Transverse colon (tissue), 4 donors: ENCODE measurements around the gene PKMYT1. TPM values are rescaled to one million over a fixed set of nuclear protein-coding genes. Genes with fewer than 3 reads are reported as not detected.

ENCODE experiments used
- DNase-seq: peaks from one replicate; pipeline ENCODE4 v3.0.0-alpha.2; 2019
- H3K27ac ChIP-seq, 4 donors: fragments of 200-600 bp; sonication (generic); 2 replicates each; pipeline ENCODE4 v1.5.1; 2016 to 2018; ENCODE audit warnings: inconsistent platforms in 4 of 4
- H3K27me3 ChIP-seq: fragments of 200-600 bp; sonication (generic); 2 replicates; pipeline ENCODE4 v1.5.1; 2017; ENCODE audit warnings: inconsistent platforms
- H3K36me3 ChIP-seq, 4 donors: fragments of 200-600 bp; sonication (generic); 2 replicates each; pipeline ENCODE4 v1.5.1; 2017 to 2019; ENCODE audit warnings: inconsistent platforms in 4 of 4
- H3K4me1 ChIP-seq, 4 donors: fragments of 200-600 bp; sonication (generic); 2 replicates each; pipeline ENCODE4 v1.5.1; 2017 to 2020; ENCODE audit warnings: inconsistent platforms in 4 of 4
- H3K4me3 ChIP-seq, 4 donors: fragments of 200-600 bp; sonication (generic); 1 replicate in 1 of 4; 2 replicates in 3 of 4; pipeline versions ENCODE4 v1.5.1 to v1.6.1; 2017 to 2019; ENCODE audit warnings: inconsistent platforms in 4 of 4
- H3K9me3 ChIP-seq, 2 donors: fragments of 200-600 bp; sonication (generic); 2 replicates each; pipeline ENCODE4 v1.5.1; 2017 to 2019; ENCODE audit warnings: inconsistent platforms in 2 of 2
- EP300 ChIP-seq: sonication (generic); formaldehyde crosslinking; IDR thresholded peaks from one replicate; pipeline ENCODE4 v1.6.1; 2017; ENCODE audit warnings: antibody characterized with exemption, low read depth
- POLR2A ChIP-seq: fragments of 450-650 bp; IDR thresholded peaks from one replicate; pipeline ENCODE4 v1.6.1; 2016; ENCODE audit warnings: antibody characterized with exemption, mild to moderate bottlenecking, moderate library complexity
- POLR2AphosphoS5 ChIP-seq, 3 donors: sonication (generic); formaldehyde crosslinking; IDR thresholded peaks; one replicate each; pipeline ENCODE4 v1.6.1; 2016; ENCODE audit warnings: antibody characterized with exemption in 3 of 3
- WGBS, 2 donors: methylation state at CpG; one replicate each; pipeline ENCODE4 v1.1.5; 2018; ENCODE audit warnings: low coverage in 1 of 2; 5-methylcytosine and 5-hydroxymethylcytosine counted together
- in situ Hi-C, 4 donors: fragments of 200-750 bp; cut with MboI; loops; one replicate each; pipeline versions ENCODE4 v1.15.0 to v1.15.1; 2017; ENCODE audit warnings: low sequenced_read_pairs in 3 of 4, low pct_ligation_motif_present in 1 of 4, low pct_unique_long_range_greater_than_20kb in 1 of 4
- intact Hi-C: fragments of 100-400 bp; cut with DNase I; formaldehyde crosslinking; loops from one replicate; pipeline ENCODE4 v1.15.1; 2023; ENCODE audit warnings: low total_unique reads
- total RNA-seq, 4 donors: library from RNA; depleted of rRNA; stranded (reverse); fragments of >200 nt; gene quantifications; one replicate each; pipeline ENCODE4 v1.1.0, GENCODE V29; 2016
- TF ChIP-seq, protein P1 (sequence below), 5 experiments: fragments of 200-600 bp in 3 of 5; fragments of 450-650 bp in 2 of 5; sonication (generic) in 3 of 5; IDR thresholded peaks; 1 replicate in 2 of 5; 2 replicates in 3 of 5; pipeline ENCODE4 v1.5.1; 2016 to 2017; ENCODE audit warnings: antibody characterized with exemption in 5 of 5, inconsistent platforms in 3 of 5, mild to moderate bottlenecking in 2 of 5, moderate library complexity in 1 of 5

PKMYT1 gene
- total RNA-seq, 4 donors from 2014 or later = 0.55 to 3.6 (median 3.0) TPM; not detected in 1

DNA sequence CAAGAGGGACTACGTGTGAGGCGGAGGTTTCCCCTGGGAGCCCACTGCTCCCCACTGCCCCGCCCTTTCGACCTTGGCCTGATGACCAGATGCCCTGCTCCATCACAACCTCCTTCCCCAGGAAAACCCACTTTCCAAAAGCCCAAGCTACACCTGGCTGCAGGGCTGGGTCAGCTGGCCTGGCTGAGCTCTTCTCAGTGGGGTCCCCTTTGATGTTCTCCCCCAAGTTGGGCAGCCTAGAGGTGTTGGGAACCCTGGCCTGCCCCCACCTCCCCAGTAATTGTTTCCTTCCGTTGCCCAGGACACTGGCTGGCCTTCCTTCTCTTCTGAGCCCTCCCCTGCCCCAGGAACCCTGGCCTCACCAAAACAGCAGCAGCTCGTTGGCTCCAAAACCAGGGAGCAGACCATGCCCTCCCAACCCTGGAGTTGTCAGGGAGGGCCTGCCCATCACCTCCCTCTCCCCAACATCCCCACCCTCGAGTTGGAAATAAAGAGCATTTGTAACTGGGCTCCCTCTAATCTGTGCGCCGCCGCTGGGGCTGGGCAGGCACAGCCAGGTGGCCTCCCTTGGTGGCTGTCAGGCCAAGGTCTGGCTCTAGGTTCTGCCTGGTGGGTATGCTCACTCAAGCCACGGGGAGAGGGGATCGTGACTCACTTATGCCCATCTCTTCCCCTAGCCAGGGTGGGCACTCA is 33.9 kb upstream of the PKMYT1 start:
- in situ Hi-C loops = no loop called here

DNA sequence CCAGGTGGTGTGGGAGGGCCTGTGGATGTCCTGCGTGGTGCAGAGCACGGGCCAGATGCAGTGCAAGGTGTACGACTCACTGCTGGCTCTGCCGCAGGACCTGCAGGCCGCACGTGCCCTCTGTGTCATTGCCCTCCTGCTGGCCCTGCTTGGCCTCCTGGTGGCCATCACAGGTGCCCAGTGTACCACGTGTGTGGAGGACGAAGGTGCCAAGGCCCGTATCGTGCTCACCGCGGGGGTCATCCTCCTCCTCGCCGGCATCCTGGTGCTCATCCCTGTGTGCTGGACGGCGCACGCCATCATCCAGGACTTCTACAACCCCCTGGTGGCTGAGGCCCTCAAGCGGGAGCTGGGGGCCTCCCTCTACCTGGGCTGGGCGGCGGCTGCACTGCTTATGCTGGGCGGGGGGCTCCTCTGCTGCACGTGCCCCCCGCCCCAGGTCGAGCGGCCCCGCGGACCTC is 33.3 kb upstream of the PKMYT1 start:
- Histone ChIP-seq H3K9me3 (no peaks in the 10 kb centered on the region), H3K4me3 (no peak overlapping the region), H3K4me1 (peaks cover 3 to 28% (median 5%) of the 10 kb centered on the region in 4 donors), H3K36me3 (no peaks in the 10 kb centered on the region), H3K27ac (no peak overlapping the region), H3K27me3 (peaks cover 60% of the 10 kb centered on the region)
- no peak for TF ChIP-seq POLR2A
- no peak for TF ChIP-seq EP300
- TF ChIP-seq, protein P1, sequence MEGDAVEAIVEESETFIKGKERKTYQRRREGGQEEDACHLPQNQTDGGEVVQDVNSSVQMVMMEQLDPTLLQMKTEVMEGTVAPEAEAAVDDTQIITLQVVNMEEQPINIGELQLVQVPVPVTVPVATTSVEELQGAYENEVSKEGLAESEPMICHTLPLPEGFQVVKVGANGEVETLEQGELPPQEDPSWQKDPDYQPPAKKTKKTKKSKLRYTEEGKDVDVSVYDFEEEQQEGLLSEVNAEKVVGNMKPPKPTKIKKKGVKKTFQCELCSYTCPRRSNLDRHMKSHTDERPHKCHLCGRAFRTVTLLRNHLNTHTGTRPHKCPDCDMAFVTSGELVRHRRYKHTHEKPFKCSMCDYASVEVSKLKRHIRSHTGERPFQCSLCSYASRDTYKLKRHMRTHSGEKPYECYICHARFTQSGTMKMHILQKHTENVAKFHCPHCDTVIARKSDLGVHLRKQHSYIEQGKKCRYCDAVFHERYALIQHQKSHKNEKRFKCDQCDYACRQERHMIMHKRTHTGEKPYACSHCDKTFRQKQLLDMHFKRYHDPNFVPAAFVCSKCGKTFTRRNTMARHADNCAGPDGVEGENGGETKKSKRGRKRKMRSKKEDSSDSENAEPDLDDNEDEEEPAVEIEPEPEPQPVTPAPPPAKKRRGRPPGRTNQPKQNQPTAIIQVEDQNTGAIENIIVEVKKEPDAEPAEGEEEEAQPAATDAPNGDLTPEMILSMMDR (IDR thresholded peaks at IDR 0.05) = no peak
- no peak for TF ChIP-seq POLR2AphosphoS5 (IDR thresholded peaks at IDR 0.05)
- DNase-seq = no peak
- in situ Hi-C loops = no loop called here
- 70% methylated on average over 4 of the region's 27 CpGs; no CpG with 5 or more reads in 1 of the 2 donors for WGBS, 2 donors
- intact Hi-C loops = no loop called here

More for the DNA sequence above, 33.9 kb upstream of the PKMYT1 start:
- intact Hi-C loops = no loop called here
- TF ChIP-seq POLR2AphosphoS5 (IDR thresholded peaks at IDR 0.05) = no peak
- TF ChIP-seq, protein P1 (IDR thresholded peaks at IDR 0.05) = no peak
- TF ChIP-seq POLR2A = no peak
- no peak for TF ChIP-seq EP300
- Histone ChIP-seq H3K27ac (no peak overlapping the region), H3K4me3 (no peak overlapping the region), H3K27me3 (peaks cover 60% of the 10 kb centered on the region), H3K36me3 (no peaks in the 10 kb centered on the region), H3K9me3 (no peaks in the 10 kb centered on the region), H3K4me1 (peaks cover 3 to 25% (median 4%) of the 10 kb centered on the region in 4 donors)
- DNase-seq = no peak
- 70% methylated on average over 12 of the region's 12 CpGs; no CpG with 5 or more reads in 1 of the 2 donors for WGBS, 2 donors

DNA sequence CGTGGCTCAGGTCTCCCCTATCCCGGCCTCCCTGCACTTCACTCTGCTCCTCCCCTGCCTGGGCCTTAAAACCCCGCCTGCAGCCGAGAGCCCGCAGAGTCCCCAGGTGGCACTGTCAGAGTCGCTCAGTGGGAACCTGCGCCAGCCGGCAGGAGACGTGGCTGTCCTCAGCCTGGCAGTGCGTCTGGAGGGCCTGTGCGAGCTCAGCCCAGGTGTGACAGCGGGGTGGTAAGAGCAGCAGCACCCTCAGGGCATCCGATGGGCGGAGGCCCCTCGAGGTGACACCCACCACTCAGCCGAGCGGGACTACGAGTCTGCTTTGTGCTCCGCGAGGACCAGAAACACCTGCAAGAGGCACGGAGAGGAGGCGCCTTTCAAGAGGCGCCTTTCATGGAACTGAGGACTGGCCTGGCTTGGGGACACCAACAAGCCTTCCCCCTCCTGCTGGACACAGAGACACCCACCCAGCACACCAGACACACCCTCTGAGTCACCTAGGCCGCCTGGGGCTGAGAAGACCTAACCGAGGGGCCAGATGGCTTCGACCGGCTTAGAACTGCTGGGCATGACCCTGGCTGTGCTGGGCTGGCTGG is 32.7 kb upstream of the PKMYT1 start, which contains the start of gene CLDN9:
CLDN9 (plus strand) TSS at position 96 of the 593 bp plus-strand sequence; CDS start at position 536, 440 bp downstream.
- Histone ChIP-seq H3K4me3 (no peak within 1 kb of the TSS), H3K27ac (no peak within 1 kb of the TSS), H3K9me3 (no peaks in the 10 kb centered on the region), H3K27me3 (peaks cover 59% of the 10 kb centered on the region), H3K4me1 (peaks cover 4 to 28% (median 8%) of the 10 kb centered on the region in 4 donors), H3K36me3 (no peaks in the 10 kb centered on the region)
- WGBS, 2 donors = 8 to 51% methylated on average over 4 to 18 of the region's 27 CpGs
- peak; percentile 63 for DNase-seq
- in situ Hi-C loops (no loop called here), intact Hi-C loops (no loop called here)
- TF ChIP-seq POLR2AphosphoS5 (IDR thresholded peaks at IDR 0.05) (peak in 1 of 3 donors; percentile 26), POLR2A (peak; percentile 15)
- TF ChIP-seq, protein P1 (IDR thresholded peaks at IDR 0.05) = no peak

DNA sequence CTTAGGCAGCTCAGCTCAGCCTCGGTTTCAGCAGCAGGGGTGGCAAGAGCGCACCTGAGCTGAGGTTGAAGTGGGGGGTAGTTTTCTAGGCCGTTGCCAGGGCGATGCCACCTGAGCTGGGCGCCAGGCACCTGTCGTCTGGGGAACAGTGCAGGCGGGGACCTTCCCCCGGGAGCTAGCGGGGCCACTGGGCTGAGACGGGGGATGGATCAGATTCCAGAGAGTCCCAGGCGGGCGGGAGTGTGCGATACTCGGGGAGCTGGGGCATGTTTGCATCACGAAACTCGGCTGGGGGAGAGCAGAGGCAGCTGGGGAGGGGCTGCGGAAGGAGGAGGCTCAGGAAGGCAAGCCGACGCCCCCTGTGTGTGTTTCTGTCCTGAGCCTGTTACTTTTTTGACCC is 32.0 kb upstream of the PKMYT1 start:
- H3K27ac ChIP-seq = no peak overlapping the region
- H3K36me3 ChIP-seq = no peaks in the 10 kb centered on the region
- in situ Hi-C loops (no loop called here), intact Hi-C loops (no loop called here)
- H3K4me1 ChIP-seq = peaks cover 8 to 33% (median 14%) of the 10 kb centered on the region in 4 donors
- H3K27me3 ChIP-seq = peaks cover 59% of the 10 kb centered on the region
- DNase-seq = no peak
- no peak overlapping the region for H3K4me3 ChIP-seq
- TF ChIP-seq POLR2A = no peak
- TF ChIP-seq, protein P1 (IDR thresholded peaks at IDR 0.05) = no peak
- TF ChIP-seq EP300 = no peak
- no peak for TF ChIP-seq POLR2AphosphoS5 (IDR thresholded peaks at IDR 0.05)
- no peaks in the 10 kb centered on the region for H3K9me3 ChIP-seq
- WGBS, 2 donors = 18% methylated on average over 18 of the region's 19 CpGs; no CpG with 5 or more reads in 1 of the 2 donors
